HEK293 (cell line): ENCODE data around the gene TWIST2.

Source experiments
- CTCF ChIA-PET: fragments of 350-600 bp; formaldehyde crosslinking; extraction: SDS; loops from one replicate; lab custom pipeline; 2021; ENCODE audit warnings: antibody characterized with exemption; lab: Yijun Ruan, JAX
- POLR2A ChIA-PET: fragments of 300-600 bp; formaldehyde crosslinking; extraction: SDS; loops from one replicate; lab custom pipeline; 2020; ENCODE audit warnings: antibody characterized with exemption, inconsistent platforms; lab: Yijun Ruan, JAX
- H3K27ac ChIP-seq: fragments of 200-500 bp; sonication (Bioruptor generic); 2 replicates; pipeline ENCODE4 v1.5.1; 2014; ENCODE audit warnings: low read depth, low read length, control low read depth, inconsistent platforms; ENCODE audit errors: extremely low read depth
- H3K36me3 ChIP-seq, 2 experiments: fragments of 200-500 bp in 1 of 2; sonication (Bioruptor generic) in 1 of 2; 1 replicate in 1 of 2; 2 replicates in 1 of 2; pipeline ENCODE4 v1.5.1; 2014 to 2017; ENCODE audit warnings: inconsistent platforms in 2 of 2, low read length in 2 of 2; ENCODE audit not compliant: control insufficient read depth in 2 of 2, insufficient read depth in 1 of 2
- H3K4me1 ChIP-seq: fragments of 200-500 bp; sonication (Bioruptor generic); 2 replicates; pipeline ENCODE4 v1.5.1; 2014; ENCODE audit warnings: mild to moderate bottlenecking, low read length, inconsistent platforms; ENCODE audit not compliant: control insufficient read depth, insufficient read depth
- H3K4me3 ChIP-seq: 2 replicates; pipeline ENCODE4 v1.5.1; 2011; ENCODE audit warnings: low read depth, mild to moderate bottlenecking, control low read depth, low read length, moderate library complexity
- H3K9me3 ChIP-seq: fragments of 200-500 bp; sonication (Bioruptor generic); 2 replicates; pipeline ENCODE4 v1.5.1; 2014; ENCODE audit warnings: low read depth, low read length, inconsistent platforms; ENCODE audit not compliant: control insufficient read depth, insufficient read depth
- INSM2 ChIP-seq: fragments of 450-650 bp; formaldehyde crosslinking; IDR thresholded peaks from 2 replicates; pipeline ENCODE4 v1.5.1; 2016; ENCODE audit warnings: missing biosample characterization, missing genetic modification characterization
- KLF10 ChIP-seq: fragments of 450-650 bp; IDR thresholded peaks from 2 replicates; pipeline ENCODE4 v1.5.1; 2018; ENCODE audit warnings: missing biosample characterization, mild to moderate bottlenecking, missing genetic modification characterization
- OSR2 ChIP-seq: fragments of 450-650 bp; formaldehyde crosslinking; IDR thresholded peaks from 2 replicates; pipeline ENCODE4 v1.5.1; 2016; ENCODE audit warnings: missing biosample characterization, missing genetic modification characterization
- REST ChIP-seq: fragments of 450-650 bp; formaldehyde crosslinking; IDR thresholded peaks from 2 replicates; pipeline ENCODE4 v1.5.1; 2016; ENCODE audit warnings: missing biosample characterization, missing genetic modification characterization
- ZBTB11 ChIP-seq: fragments of 450-650 bp; formaldehyde crosslinking; conservative IDR thresholded peaks from 2 replicates; pipeline ENCODE4 v1.5.1; 2016; ENCODE audit warnings: low read depth, missing biosample characterization, missing genetic modification characterization
- ZBTB26 ChIP-seq: fragments of 450-650 bp; formaldehyde crosslinking; optimal IDR thresholded peaks from 2 replicates; pipeline ENCODE3; 2016; ENCODE audit warnings: missing biosample characterization, mild to moderate bottlenecking, missing genetic modification characterization
- ZFP3 ChIP-seq: fragments of 450-650 bp; formaldehyde crosslinking; IDR thresholded peaks from 2 replicates; pipeline ENCODE4 v1.5.1; 2016; ENCODE audit warnings: low read depth, missing biosample characterization, missing genetic modification characterization
- ZNF114 ChIP-seq: fragments of 450-650 bp; formaldehyde crosslinking; IDR thresholded peaks from 2 replicates; pipeline ENCODE4 v1.5.0; 2017; ENCODE audit warnings: missing biosample characterization, missing genetic modification characterization
- ZNF2 ChIP-seq: fragments of 450-650 bp; formaldehyde crosslinking; IDR thresholded peaks from 2 replicates; pipeline ENCODE4 v1.5.1; 2016; ENCODE audit warnings: missing biosample characterization, missing genetic modification characterization
- ZNF521 ChIP-seq: fragments of 450-650 bp; formaldehyde crosslinking; IDR thresholded peaks from 2 replicates; pipeline ENCODE4 v1.5.1; 2017; ENCODE audit warnings: missing biosample characterization, mild to moderate bottlenecking, missing genetic modification characterization
- ZNF530 ChIP-seq: fragments of 450-650 bp; formaldehyde crosslinking; IDR thresholded peaks from 2 replicates; pipeline ENCODE4 v1.5.1; 2016; ENCODE audit warnings: low read depth, missing biosample characterization, missing genetic modification characterization
- ZNF670 ChIP-seq: fragments of 450-650 bp; formaldehyde crosslinking; IDR thresholded peaks from 2 replicates; pipeline ENCODE4 v1.5.1; 2016; ENCODE audit warnings: missing biosample characterization, missing genetic modification characterization, low read depth
- ZNF707 ChIP-seq: fragments of 450-650 bp; formaldehyde crosslinking; IDR thresholded peaks from 2 replicates; pipeline ENCODE4 v1.5.1; 2016; ENCODE audit warnings: missing biosample characterization, missing genetic modification characterization
- ZNF785 ChIP-seq: fragments of 450-650 bp; formaldehyde crosslinking; IDR thresholded peaks from 2 replicates; pipeline ENCODE4 v1.5.1; 2016; ENCODE audit warnings: missing biosample characterization, missing genetic modification characterization
- ZSCAN4 ChIP-seq: fragments of 450-650 bp; formaldehyde crosslinking; IDR thresholded peaks from 2 replicates; pipeline ENCODE4 v1.5.1; 2017; ENCODE audit warnings: missing biosample characterization, missing genetic modification characterization

The TWIST2 gene

GRCh38 chr2:238906936-238907716 is 59.2 kb downstream of the TWIST2 start:
- TF ChIP-seq ZNF530 (tag by site-specific recombination), result no peak
- H3K36me3 ChIP-seq, result peaks cover 0 to 5% of the 10 kb centered on the region in 2 experiments; a peak in 2 of 3 replicates
- H3K4me1 ChIP-seq, result no peaks in the 10 kb centered on the region
- no peak overlapping the region for H3K27ac ChIP-seq
- POLR2A ChIA-PET, result no interaction called here
- CTCF ChIA-PET, result no interaction called here
- no peaks in the 10 kb centered on the region for H3K9me3 ChIP-seq
- no peak overlapping the region for H3K4me3 ChIP-seq

- H3K9me3 ChIP-seq, result no peaks in the 10 kb centered on the region
- H3K4me3 ChIP-seq, result no peak overlapping the region
- TF ChIP-seq ZSCAN4 (tag by site-specific recombination), result 0 out of 2 replicates have a peak, but pooled peaks have one; percentile 40
- 0 out of 2 replicates have a peak, but pooled peaks have one; percentile 66 for TF ChIP-seq ZNF521 (tag by site-specific recombination)
- no peak for TF ChIP-seq ZNF114 (tag by site-specific recombination)
- peak; percentile 1 for TF ChIP-seq ZBTB26 (tag by site-specific recombination)
- no peak for TF ChIP-seq ZFP3 (tag by site-specific recombination)
- TF ChIP-seq ZNF785 (tag by site-specific recombination), result peak; percentile 12; the same call in 1 of the 2 replicates
- TF ChIP-seq ZNF2 (tag by site-specific recombination), result 0 out of 2 replicates have a peak, but pooled peaks have one; percentile 36
- no peak for TF ChIP-seq OSR2
- TF ChIP-seq ZNF707, result 0 out of 2 replicates have a peak, but pooled peaks have one; percentile 25
- peaks cover 0 to 5% of the 10 kb centered on the region in 2 experiments; a peak in 2 of 3 replicates for H3K36me3 ChIP-seq
- ChIA-PET CTCF (interaction anchor here (0.6 kb wide), 1 partner anchor 1847 kb away, joined by 3 read pairs; no protein-coding TSS in a partner anchor), POLR2A (no interaction called here)
- H3K27ac ChIP-seq, result no peak overlapping the region
- no peaks in the 10 kb centered on the region for H3K4me1 ChIP-seq
These were observed 59.9 kb downstream of the TWIST2 start for GRCh38 chr2:238907717-238908173.

- POLR2A ChIA-PET, result no interaction called here
- H3K27ac ChIP-seq, result no peak overlapping the region
- CTCF ChIA-PET, result no interaction called here
- no peak for TF ChIP-seq ZBTB11 (tag by site-specific recombination)
- no peak for TF ChIP-seq REST (tag by site-specific recombination)
- TF ChIP-seq KLF10 (tag by site-specific recombination), result no peak
- TF ChIP-seq INSM2 (tag by site-specific recombination), result no peak
- TF ChIP-seq ZNF670 (tag by site-specific recombination), result no peak
These were observed 61.4 kb downstream of the TWIST2 start for GRCh38 chr2:238908960-238909951.

More at GRCh38 chr2:238908960-238909951, 61.4 kb downstream of the TWIST2 start:
- Histone ChIP-seq H3K4me1 (no peaks in the 10 kb centered on the region), H3K9me3 (no peaks in the 10 kb centered on the region), H3K4me3 (no peak overlapping the region), H3K36me3 (peaks cover 0 to 5% of the 10 kb centered on the region in 2 experiments; a peak in 2 of 3 replicates)
